ENCODE data around the gene DOK7. TPM values are rescaled to one million over a fixed set of nuclear protein-coding genes. Genes with fewer than 3 reads are reported as not detected.

Gene DOK7
- polyA plus RNA-seq, 1 donor (not counting 4 experiments of a cell fraction or from before 2014, with no cell fraction given), result 0.13 TPM

- dilution Hi-C loops (cut with MboI; ENCODE audit: extremely low pct_ligation_motif_present, low sequenced_read_pairs), result no loop called here
Observed at GRCh38 chr4:3516836-3517730, 54.0 kb downstream of the DOK7 start.

GRCh38 chr4:3517731-3518510 lies 54.8 kb downstream of the DOK7 start:
- Histone ChIP-seq H3K79me2 (ENCODE audit: control insufficient read depth, insufficient read depth, low read length) (no peaks in the 10 kb centered on the region), H3K9ac (ENCODE audit: control insufficient read depth, extremely low read depth, insufficient read depth, low read length) (no peak overlapping the region), H3K36me3 (ENCODE audit: control insufficient read depth in 2 of 2, extremely low read depth in 1 of 2, insufficient read depth in 2 of 2, low read length in 2 of 2) (peaks cover 28 to 32% of the 10 kb centered on the region in 2 experiments), H3K9me1 (ENCODE audit: control insufficient read depth, extremely low read depth, insufficient read depth, low read length) (no peaks in the 10 kb centered on the region), H3K4me3 (ENCODE audit: control insufficient read depth in 2 of 3, extremely low read depth in 1 of 3, insufficient read depth in 2 of 3, low read depth in 1 of 3, low read length in 3 of 3) (no peak overlapping the region), H3K9me3 (ENCODE audit: control insufficient read depth, low read depth, low read length) (no peaks in the 10 kb centered on the region), H3K4me2 (ENCODE audit: control insufficient read depth, extremely low read depth, insufficient read depth, low read depth, low read length) (no peak overlapping the region), H3K27ac (ENCODE audit: control insufficient read depth, insufficient read depth, low read length) (no peak overlapping the region), H4K20me1 (ENCODE audit: control insufficient read depth, extremely low read depth, insufficient read depth, low read length) (no peaks in the 10 kb centered on the region), H3K27me3 (ENCODE audit: control insufficient read depth, extremely low read depth, insufficient read depth, low read length) (no peaks in the 10 kb centered on the region), H3K4me1 (ENCODE audit: control insufficient read depth, extremely low read depth, insufficient read depth, low read length) (no peaks in the 10 kb centered on the region), H2AFZ (ENCODE audit: control insufficient read depth, low read length) (no peak overlapping the region)
- dilution Hi-C loops (cut with MboI; ENCODE audit: extremely low pct_ligation_motif_present, low sequenced_read_pairs), result no loop called here
- DNase-seq (ENCODE audit: low read depth, low spot score) (no peak), FAIRE-seq (no peak)
- TF ChIP-seq CTCF (optimal IDR thresholded peaks at IDR 0.05 in 1 of 3, IDR thresholded peaks at IDR 0.05 in 1 of 3, conservative IDR thresholded peaks at IDR 0.05 in 1 of 3; ENCODE audit: extremely low read depth in 1 of 3, insufficient read depth in 2 of 3, low read length in 3 of 3), result no peak
- TF ChIP-seq EZH2 (IDR thresholded peaks at IDR 0.05; ENCODE audit: low read length), result no peak

More at GRCh38 chr4:3516836-3517730, 54.0 kb downstream of the DOK7 start:
- Histone ChIP-seq H3K27me3 (ENCODE audit: control insufficient read depth, extremely low read depth, insufficient read depth, low read length) (no peaks in the 10 kb centered on the region), H4K20me1 (ENCODE audit: control insufficient read depth, extremely low read depth, insufficient read depth, low read length) (no peaks in the 10 kb centered on the region), H3K9ac (ENCODE audit: control insufficient read depth, extremely low read depth, insufficient read depth, low read length) (no peak overlapping the region), H3K9me1 (ENCODE audit: control insufficient read depth, extremely low read depth, insufficient read depth, low read length) (no peaks in the 10 kb centered on the region), H3K27ac (ENCODE audit: control insufficient read depth, insufficient read depth, low read length) (no peak overlapping the region), H3K4me1 (ENCODE audit: control insufficient read depth, extremely low read depth, insufficient read depth, low read length) (no peaks in the 10 kb centered on the region), H3K9me3 (ENCODE audit: control insufficient read depth, low read depth, low read length) (no peaks in the 10 kb centered on the region), H2AFZ (ENCODE audit: control insufficient read depth, low read length) (no peak overlapping the region), H3K4me2 (ENCODE audit: control insufficient read depth, extremely low read depth, insufficient read depth, low read depth, low read length) (no peak overlapping the region), H3K79me2 (ENCODE audit: control insufficient read depth, insufficient read depth, low read length) (no peaks in the 10 kb centered on the region), H3K4me3 (ENCODE audit: control insufficient read depth in 2 of 3, extremely low read depth in 1 of 3, insufficient read depth in 2 of 3, low read depth in 1 of 3, low read length in 3 of 3) (no peak overlapping the region), H3K36me3 (ENCODE audit: control insufficient read depth in 2 of 2, extremely low read depth in 1 of 2, insufficient read depth in 2 of 2, low read length in 2 of 2) (peaks cover 35 to 36% of the 10 kb centered on the region in 2 experiments)
- FAIRE-seq (no peak), DNase-seq (ENCODE audit: low read depth, low spot score) (no peak)
- no peak for TF ChIP-seq CTCF (optimal IDR thresholded peaks at IDR 0.05 in 1 of 3, IDR thresholded peaks at IDR 0.05 in 1 of 3, conservative IDR thresholded peaks at IDR 0.05 in 1 of 3; ENCODE audit: extremely low read depth in 1 of 3, insufficient read depth in 2 of 3, low read length in 3 of 3)
- TF ChIP-seq EZH2 (IDR thresholded peaks at IDR 0.05; ENCODE audit: low read length), result no peak
